Stomach (tissue), 19 donors: ENCODE results near the gene CALML4. TPM values are rescaled to one million over a fixed set of nuclear protein-coding genes. Genes with fewer than 3 reads are reported as not detected.

ENCODE experiments used
- DNase-seq, 2 donors: peaks; one replicate each; pipeline versions ENCODE4 v3.0.0 to v3.0.0-alpha.2; 2013 to 2019
- H3K27ac ChIP-seq, 5 donors: fragments of 200-600 bp in 4 of 5; sonication (generic) in 4 of 5; one replicate each; pipeline ENCODE4 v1.5.1; 2013 to 2019; ENCODE audit warnings: mild to moderate bottlenecking in 1 of 5, moderate library complexity in 1 of 5
- H3K27me3 ChIP-seq, 3 donors: fragments of 200-600 bp; sonication (generic); one replicate each; pipeline ENCODE4 v1.5.1; 2017 to 2019; ENCODE audit warnings: mixed run types in 1 of 3
- H3K36me3 ChIP-seq, 4 donors: fragments of 200-600 bp; sonication (generic); 1 replicate in 3 of 4; 2 replicates in 1 of 4; pipeline ENCODE4 v1.5.1; 2016 to 2019
- H3K4me1 ChIP-seq, 4 donors: fragments of 200-600 bp; sonication (generic); one replicate each; pipeline ENCODE4 v1.5.1; 2016 to 2019
- H3K4me3 ChIP-seq, 4 donors: fragments of 200-600 bp; sonication (generic) in 3 of 4; one replicate each; pipeline ENCODE4 v1.5.1; 2016 to 2019; ENCODE audit warnings: mild to moderate bottlenecking in 1 of 4
- H3K9me3 ChIP-seq, 4 donors: fragments of 200-600 bp; sonication (generic); one replicate each; pipeline ENCODE4 v1.5.1; 2016 to 2019
- EP300 ChIP-seq: sonication (generic); formaldehyde crosslinking; IDR thresholded peaks from one replicate; pipeline ENCODE4 v1.6.1; 2017; ENCODE audit warnings: antibody characterized with exemption
- POLR2A ChIP-seq, 4 donors: fragments of 450-650 bp; IDR thresholded peaks; one replicate each; pipeline ENCODE4 v1.6.1; 2016; ENCODE audit warnings: antibody characterized with exemption in 4 of 4, control low read depth in 2 of 4, mild to moderate bottlenecking in 1 of 4, moderate library complexity in 1 of 4
- POLR2AphosphoS5 ChIP-seq, 3 donors: sonication (generic); formaldehyde crosslinking; IDR thresholded peaks; one replicate each; pipeline ENCODE4 v1.6.1; 2016; ENCODE audit warnings: antibody characterized with exemption in 3 of 3
- WGBS, 5 donors: extraction: QIAGEN DNeasy Blood & Tissue Kit in 3 of 5; methylation state at CpG; one replicate each; pipeline versions ENCODE4 v1.1.5 to v1.1.7; 2013 to 2018; 5-methylcytosine and 5-hydroxymethylcytosine counted together
- intact Hi-C: fragments of 100-400 bp; cut with DNase I; formaldehyde crosslinking; loops from one replicate; pipeline ENCODE4 v1.15.1; 2023; ENCODE audit warnings: low total_unique reads
- long read RNA-seq, 10 donors: transcript quantifications; one replicate each; lab custom pipeline, GENCODE V29; 2026
- polyA plus RNA-seq, 3 donors: library from polyadenylated mRNA; stranded (reverse); fragments of 200-250 nt; gene quantifications; one replicate each; pipeline ENCODE4 v1.2.3, GENCODE V29; 2013
- total RNA-seq, 5 donors: library from RNA; depleted of rRNA; stranded (reverse); fragments of >200 nt; gene quantifications; one replicate each; pipeline versions ENCODE4 v1.1.0 to v1.2.3, GENCODE V29; 2014 to 2016
- TF ChIP-seq, protein P1 (sequence below), 7 experiments: fragments of 450-650 bp in 4 of 7; fragments of 200-600 bp in 3 of 7; sonication (generic) in 3 of 7; IDR thresholded peaks; one replicate each; pipeline ENCODE4 v1.5.1; 2016 to 2019; ENCODE audit warnings: antibody characterized with exemption in 7 of 7, control low read depth in 2 of 7, mild to moderate bottlenecking in 1 of 7
- donor health status: healthy with polysubstance abuse.
- donor health status: Bipolar disorder and iron deficiency.
- donor health status: healthy.

CALML4 gene, protein sequence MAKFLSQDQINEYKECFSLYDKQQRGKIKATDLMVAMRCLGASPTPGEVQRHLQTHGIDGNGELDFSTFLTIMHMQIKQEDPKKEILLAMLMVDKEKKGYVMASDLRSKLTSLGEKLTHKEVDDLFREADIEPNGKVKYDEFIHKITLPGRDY
- total RNA-seq, result 10 to 100 TPM in 4 of 5 donors, 1 to 10 TPM in 1; 7.6 to 24.3 (median 14.9) TPM
- 10 to 100 TPM in 2 of 3 donors, 1 to 10 TPM in 1; 9.8 to 13.8 (median 12.1) TPM for polyA plus RNA-seq
- long read RNA-seq, donor 1, full-length matches to known transcripts, result 6 of 6 reads
- long read RNA-seq, donor 1, partial matches to known transcripts, result 0 of 6 reads
- long read RNA-seq, donor 1, other reads (novel, unspliced or antisense), result 0 of 6 reads
- long read RNA-seq, donor 2, full-length matches to known transcripts, result 25 of 25 reads
- long read RNA-seq, donor 2, partial matches to known transcripts, result 0 of 25 reads
- long read RNA-seq, donor 2, other reads (novel, unspliced or antisense), result 0 of 25 reads
- long read RNA-seq, donor 3, result 0 reads
- long read RNA-seq, donor 4, full-length matches to known transcripts, result 4 of 4 reads
- long read RNA-seq, donor 4, partial matches to known transcripts, result 0 of 4 reads
- long read RNA-seq, donor 4, other reads (novel, unspliced or antisense), result 0 of 4 reads
- long read RNA-seq, donor 5, full-length matches to known transcripts, result 5 of 5 reads
- long read RNA-seq, donor 5, partial matches to known transcripts, result 0 of 5 reads
- long read RNA-seq, donor 5, other reads (novel, unspliced or antisense), result 0 of 5 reads
- long read RNA-seq, donor 6, full-length matches to known transcripts, result 9 of 9 reads
- long read RNA-seq, donor 6, partial matches to known transcripts, result 0 of 9 reads
- long read RNA-seq, donor 6, other reads (novel, unspliced or antisense), result 0 of 9 reads
- long read RNA-seq, donor 7, full-length matches to known transcripts, result 17 of 17 reads
- long read RNA-seq, donor 7, partial matches to known transcripts, result 0 of 17 reads
- long read RNA-seq, donor 7, other reads (novel, unspliced or antisense), result 0 of 17 reads
- long read RNA-seq, donor 8, partial matches to known transcripts, result 0 of 1 reads
- long read RNA-seq, donor 8, other reads (novel, unspliced or antisense), result 0 of 1 reads
- long read RNA-seq, donor 9, partial matches to known transcripts, result 0 of 4 reads
- long read RNA-seq, donor 9, other reads (novel, unspliced or antisense), result 0 of 4 reads
- long read RNA-seq, donor 10, full-length matches to known transcripts, result 22 of 22 reads
- long read RNA-seq, donor 10, partial matches to known transcripts, result 0 of 22 reads
- long read RNA-seq, donor 10, other reads (novel, unspliced or antisense), result 0 of 22 reads

GRCh38 chr15:68204776-68205557 lies at the start of gene CALML4:
Gene CALML4, minus strand, starts transcription at chr15:68205332. Its CDS starts 85 bp downstream, at chr15:68205247.
- peaks cover 0 to 7% (median 0%) of the 10 kb centered on the region in 4 donors for H3K36me3 ChIP-seq
- intact Hi-C loops, result no loop called here
- no peak for TF ChIP-seq EP300
- peak in 2 of 3 donors; percentile 14 to 43 for TF ChIP-seq POLR2AphosphoS5 (IDR thresholded peaks at IDR 0.05)
- TF ChIP-seq, protein P1, sequence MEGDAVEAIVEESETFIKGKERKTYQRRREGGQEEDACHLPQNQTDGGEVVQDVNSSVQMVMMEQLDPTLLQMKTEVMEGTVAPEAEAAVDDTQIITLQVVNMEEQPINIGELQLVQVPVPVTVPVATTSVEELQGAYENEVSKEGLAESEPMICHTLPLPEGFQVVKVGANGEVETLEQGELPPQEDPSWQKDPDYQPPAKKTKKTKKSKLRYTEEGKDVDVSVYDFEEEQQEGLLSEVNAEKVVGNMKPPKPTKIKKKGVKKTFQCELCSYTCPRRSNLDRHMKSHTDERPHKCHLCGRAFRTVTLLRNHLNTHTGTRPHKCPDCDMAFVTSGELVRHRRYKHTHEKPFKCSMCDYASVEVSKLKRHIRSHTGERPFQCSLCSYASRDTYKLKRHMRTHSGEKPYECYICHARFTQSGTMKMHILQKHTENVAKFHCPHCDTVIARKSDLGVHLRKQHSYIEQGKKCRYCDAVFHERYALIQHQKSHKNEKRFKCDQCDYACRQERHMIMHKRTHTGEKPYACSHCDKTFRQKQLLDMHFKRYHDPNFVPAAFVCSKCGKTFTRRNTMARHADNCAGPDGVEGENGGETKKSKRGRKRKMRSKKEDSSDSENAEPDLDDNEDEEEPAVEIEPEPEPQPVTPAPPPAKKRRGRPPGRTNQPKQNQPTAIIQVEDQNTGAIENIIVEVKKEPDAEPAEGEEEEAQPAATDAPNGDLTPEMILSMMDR (IDR thresholded peaks at IDR 0.05), result no peak
- no peak for TF ChIP-seq POLR2A (IDR thresholded peaks at IDR 0.05)
- no peaks in the 10 kb centered on the region for H3K9me3 ChIP-seq
- peak within 1 kb of the TSS; percentile 34 to 84 (median 72) for H3K27ac ChIP-seq
- WGBS, 5 donors, result 19 to 29% (median 27%) methylated on average over 16 of the region's 16 CpGs
- H3K4me3 ChIP-seq, result peak within 1 kb of the TSS; percentile 22 to 40 (median 34)
- DNase-seq, result peak; percentile 90 to 93
- H3K27me3 ChIP-seq, result no peaks in the 10 kb centered on the region
- H3K4me1 ChIP-seq, result peaks cover 34 to 63% (median 43%) of the 10 kb centered on the region in 4 donors

- 28 to 35% (median 32%) methylated on average over 7 of the region's 7 CpGs for WGBS, 5 donors
- H3K27ac ChIP-seq, result no peak overlapping the region
- TF ChIP-seq, protein P1 (IDR thresholded peaks at IDR 0.05), result peak in 5 of 7 experiments; percentile 57 to 86 (median 80)
- TF ChIP-seq POLR2AphosphoS5 (IDR thresholded peaks at IDR 0.05), result no peak
- intact Hi-C loops, result loop anchor here (10.0 kb wide), 2 partner anchors 52 to 132 kb away; no protein-coding TSS in a partner anchor
- H3K36me3 ChIP-seq, result no peaks in the 10 kb centered on the region
- peaks cover 5 to 23% (median 13%) of the 10 kb centered on the region in 4 donors for H3K4me1 ChIP-seq
- H3K4me3 ChIP-seq, result no peak overlapping the region
- no peaks in the 10 kb centered on the region for H3K9me3 ChIP-seq
- H3K27me3 ChIP-seq, result no peaks in the 10 kb centered on the region
- DNase-seq, result peak; percentile 37 to 87
These were observed 47.9 kb upstream of the CALML4 start for GRCh38 chr15:68252925-68253534.

GRCh38 chr15:68249058-68249713 lies 44.1 kb upstream of the CALML4 start:
- H3K9me3 ChIP-seq, result peaks cover under 1 to 8% (median 6%) of the 10 kb centered on the region in 4 donors
- intact Hi-C loops, result no loop called here
- 45 to 71% (median 61%) methylated on average over 3 of the region's 3 CpGs for WGBS, 5 donors
- no peak overlapping the region for H3K4me3 ChIP-seq
- H3K36me3 ChIP-seq, result no peaks in the 10 kb centered on the region
- H3K27ac ChIP-seq, result no peak overlapping the region
- no peak for DNase-seq
- no peaks in the 10 kb centered on the region for H3K27me3 ChIP-seq
- H3K4me1 ChIP-seq, result peaks cover 0 to 9% (median 0%) of the 10 kb centered on the region in 4 donors
- TF ChIP-seq, protein P1 (IDR thresholded peaks at IDR 0.05), result no peak
- no peak for TF ChIP-seq POLR2A (IDR thresholded peaks at IDR 0.05)
- TF ChIP-seq POLR2AphosphoS5 (IDR thresholded peaks at IDR 0.05), result no peak
- no peak for TF ChIP-seq EP300
